Measurements from ENCODE around the gene CD99L2.

The CD99L2 gene

DNA sequence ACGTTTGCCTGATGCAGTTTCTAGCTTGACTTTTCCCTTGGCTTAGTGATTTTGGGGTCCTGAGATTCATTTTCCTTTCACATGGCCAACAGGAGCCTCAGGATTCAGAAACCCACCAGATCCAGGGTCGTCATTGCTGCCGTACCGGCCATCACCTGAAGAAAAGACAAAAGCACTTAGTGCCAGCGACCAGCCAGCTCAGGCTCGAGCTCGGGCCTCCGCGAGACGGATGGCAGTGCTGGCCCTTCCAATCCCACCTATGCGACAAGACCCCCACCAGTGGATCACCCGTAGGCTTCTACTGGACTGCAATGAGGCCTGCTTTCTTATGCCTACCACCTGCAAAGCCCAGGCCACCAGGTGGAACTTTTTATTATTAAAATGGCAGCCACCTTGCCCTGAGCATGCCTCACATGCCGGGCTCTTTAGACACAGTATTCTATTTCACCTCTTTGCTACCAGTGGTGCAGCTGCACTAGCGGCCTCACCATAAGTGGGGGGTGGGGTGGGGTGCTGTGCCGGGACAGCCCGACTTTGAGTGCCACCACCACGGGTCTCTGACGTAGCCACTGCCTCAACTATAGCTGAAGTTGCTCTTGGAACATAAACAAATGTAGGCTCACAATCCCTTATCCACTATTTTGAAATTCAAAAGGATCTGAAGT lies 121.0 kb downstream of the CD99L2 start:
- no peak for DNase-seq

DNA sequence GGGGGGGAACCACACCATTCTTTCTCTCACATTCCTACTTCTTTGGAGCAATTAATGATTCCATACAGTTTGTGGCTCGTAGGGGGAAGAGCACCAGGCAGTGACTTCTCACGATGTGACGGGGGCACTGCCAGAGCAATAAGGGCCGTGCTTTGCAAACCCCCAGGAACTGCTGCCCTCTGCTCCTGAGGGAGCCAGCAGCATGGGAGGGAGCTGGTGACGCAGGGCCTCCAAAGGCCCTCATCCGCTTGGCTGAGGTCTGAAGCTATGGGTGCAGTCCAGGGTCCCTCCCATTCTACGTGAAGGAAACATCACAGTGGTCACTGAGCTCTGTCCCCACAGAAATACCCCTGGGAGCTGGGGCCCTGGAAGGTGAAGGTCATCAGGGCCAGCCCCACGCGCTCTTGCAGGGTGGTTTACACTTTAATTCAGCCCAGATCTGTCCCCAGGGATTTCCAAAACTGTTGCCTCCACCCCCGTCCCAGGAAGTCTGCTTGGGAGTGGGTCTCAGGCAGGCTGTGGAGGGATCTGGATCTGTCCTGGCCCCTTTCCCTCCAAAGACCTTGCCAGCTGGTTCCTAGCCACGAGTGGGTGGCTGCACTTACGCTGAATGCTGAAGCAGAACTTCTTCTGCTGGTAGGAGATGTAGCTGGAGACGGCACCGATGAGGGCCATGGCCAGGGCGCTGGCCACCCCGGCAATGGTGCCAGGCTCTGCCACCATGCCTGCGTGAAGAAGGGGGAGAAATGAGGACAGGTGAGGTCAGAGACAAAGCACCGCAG lies 122.7 kb downstream of the CD99L2 start:
- DNase-seq: no peak

DNA sequence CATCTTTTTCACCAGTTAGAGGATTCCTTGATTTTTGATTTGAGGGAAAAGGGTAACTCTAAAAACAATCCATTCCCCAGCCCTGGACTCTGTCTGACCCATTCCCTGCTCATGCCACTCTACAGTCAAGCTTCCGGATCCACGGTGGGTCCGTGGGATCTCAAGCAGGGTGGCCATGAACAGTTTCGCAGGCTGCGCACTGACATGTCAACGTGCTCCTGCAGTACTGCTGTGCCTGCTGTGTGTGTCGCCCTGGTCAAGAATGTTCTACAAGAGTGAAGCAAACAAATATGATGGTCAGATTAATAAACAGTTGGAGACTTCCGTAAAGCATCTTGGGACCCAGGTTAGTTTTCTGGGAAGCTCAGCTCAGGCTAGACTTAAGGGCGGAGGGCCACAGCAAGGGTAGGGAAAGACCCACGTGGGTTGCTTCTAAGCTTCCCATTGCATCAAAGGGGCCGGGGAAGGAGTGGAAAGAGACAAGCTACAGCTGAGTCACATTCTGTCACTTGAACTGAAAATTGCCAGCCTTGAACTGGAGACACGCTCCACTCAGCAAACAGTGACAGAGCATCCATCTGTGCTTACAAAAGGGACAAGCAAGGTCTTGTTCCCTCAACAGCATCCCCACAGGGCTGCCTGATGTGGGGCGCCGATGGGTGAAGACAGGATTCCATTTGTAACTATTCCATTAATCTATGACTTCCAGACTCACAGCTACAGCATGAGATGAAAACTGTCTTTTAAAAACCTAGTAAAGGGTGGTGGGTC lies 123.5 kb downstream of the CD99L2 start:
- no peak for DNase-seq

DNA sequence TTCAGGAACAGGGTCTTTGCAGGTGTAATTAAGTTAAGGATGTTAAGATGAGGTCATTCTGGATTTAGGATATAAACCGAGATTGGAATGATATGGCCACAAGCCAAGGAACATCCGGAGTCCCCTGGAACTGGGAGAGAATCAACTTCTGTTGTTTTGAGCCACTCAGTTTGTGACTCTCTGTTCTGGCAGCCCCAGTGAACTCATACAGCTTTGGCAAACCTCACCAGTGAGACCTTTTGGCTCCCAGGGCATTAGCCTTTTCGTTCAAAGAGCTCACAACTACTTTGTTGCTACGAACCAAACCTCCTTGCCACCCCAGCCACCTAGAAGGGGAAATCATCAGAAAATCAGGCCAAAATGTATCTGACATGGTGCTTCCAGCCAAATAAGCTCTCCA lies 124.8 kb downstream of the CD99L2 start:
- no peak for DNase-seq

DNA sequence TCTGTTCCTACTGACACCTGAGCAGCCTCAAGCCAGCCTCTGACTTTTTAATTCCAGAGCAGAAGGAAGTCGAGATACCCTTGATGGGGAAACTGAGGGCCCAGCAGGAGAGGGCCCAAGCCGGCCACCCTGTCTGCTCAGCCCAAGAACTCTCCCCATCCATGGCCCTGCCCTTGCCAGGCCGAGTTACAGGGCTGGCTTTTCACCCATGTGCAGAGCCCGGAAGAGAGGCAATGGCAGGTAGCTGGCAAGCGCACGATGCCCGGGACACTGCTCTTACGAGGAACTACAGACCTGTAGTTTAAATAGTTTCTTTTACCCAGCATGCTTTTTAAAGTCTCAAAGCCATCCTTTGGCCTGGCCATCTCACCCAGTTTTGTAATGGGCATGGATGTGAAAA lies 125.4 kb downstream of the CD99L2 start:
- no peak for DNase-seq

DNA sequence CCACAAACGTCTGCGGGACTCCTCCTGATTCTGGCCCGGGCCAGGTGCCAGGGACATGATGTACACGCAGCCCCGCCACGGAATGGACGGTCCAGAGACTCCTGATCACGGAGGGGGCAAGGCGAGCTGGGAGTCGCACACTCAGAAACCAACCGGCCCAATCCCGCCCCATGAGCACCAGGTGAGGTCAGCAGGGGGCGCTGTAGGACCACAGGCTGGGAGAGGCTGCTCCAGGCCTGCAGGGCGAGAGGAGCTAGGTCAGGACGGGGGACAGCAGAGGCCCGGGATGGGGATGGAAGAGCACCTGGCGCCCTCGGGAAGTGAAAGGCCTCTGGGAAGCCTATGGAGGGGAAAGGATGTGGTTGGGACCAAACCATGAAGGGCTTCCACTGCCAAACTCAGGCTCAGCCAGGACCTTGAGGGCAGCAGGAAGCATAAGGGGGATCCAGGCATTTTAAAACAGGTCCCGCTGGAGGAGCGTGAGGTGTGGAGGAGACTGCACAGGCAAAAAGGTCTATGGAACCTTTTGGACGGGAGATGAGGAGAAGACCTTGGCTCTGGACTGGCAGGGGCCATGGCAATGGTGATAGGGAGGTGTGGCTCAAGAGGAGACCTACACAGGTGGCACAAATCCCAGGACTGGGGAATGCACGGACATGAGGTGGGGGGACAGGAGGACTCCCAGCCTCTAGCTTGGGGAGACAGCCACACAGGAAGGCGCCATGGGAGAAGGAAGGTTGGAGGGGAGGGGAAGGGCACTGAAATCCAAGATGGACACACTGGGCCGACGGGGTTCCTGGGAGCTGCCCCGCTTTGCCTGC lies 126.1 kb downstream of the CD99L2 start:
- DNase-seq: peak; percentile 65

DNA sequence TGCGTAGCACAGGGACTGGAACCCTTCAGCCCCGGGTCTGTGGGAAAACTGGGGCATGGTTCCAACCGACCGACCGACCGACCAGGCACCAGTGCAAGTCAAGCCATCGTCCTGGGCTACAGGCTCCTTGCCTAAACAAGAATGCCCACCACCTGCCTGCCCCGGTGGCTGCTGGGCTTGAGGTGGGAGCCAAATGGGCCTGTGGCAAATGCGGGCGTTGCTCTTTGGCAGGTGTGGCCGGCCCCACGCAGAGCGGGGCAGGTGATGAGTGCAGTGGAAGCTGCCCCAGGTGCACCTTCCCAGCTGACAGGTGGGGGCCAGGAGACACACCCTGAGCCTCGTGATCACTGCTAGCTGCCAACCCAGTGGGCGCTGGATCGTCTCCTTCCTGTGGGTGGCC lies 127.4 kb downstream of the CD99L2 start:
- no peak for DNase-seq

DNA sequence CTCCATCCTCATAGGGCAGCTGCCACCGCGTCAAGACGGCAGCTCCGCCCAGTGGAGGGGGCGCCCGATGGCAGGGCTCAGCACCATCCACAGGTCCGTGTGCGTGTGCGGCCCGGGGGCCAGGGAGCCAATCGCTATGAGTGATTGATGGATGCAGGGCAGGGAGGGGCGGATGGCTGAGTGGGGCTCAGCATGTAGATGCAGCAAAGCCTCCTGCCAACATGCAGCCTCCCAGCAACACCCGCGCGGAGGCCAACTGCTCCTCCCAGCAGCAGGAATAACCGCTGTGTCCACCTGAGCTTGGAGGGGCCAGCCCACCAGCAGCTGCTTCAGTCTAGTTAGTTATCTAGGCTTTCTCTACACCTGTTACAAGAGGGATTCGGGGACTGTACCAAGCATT lies 127.8 kb downstream of the CD99L2 start:
- no peak for DNase-seq

DNA sequence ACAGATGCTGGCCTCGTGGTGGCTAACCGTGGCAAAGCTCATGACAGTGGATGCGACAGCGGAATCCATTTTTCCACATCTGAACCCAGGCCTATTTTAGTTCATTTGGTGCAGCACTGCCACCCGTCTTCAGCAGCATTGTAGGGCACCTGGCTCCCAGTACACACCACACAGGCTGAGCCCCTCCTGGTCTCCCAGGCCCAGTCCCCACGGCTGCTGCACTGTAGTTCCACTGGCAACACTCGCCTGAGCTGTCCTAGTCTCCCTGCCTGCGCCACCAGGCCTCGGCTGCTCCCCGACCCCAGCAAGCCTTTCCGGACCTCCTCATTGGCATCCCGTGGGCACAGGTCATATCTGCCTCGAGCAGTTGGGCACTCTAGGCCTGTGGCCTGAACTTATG lies 129.1 kb downstream of the CD99L2 start:
- no peak for DNase-seq

DNA sequence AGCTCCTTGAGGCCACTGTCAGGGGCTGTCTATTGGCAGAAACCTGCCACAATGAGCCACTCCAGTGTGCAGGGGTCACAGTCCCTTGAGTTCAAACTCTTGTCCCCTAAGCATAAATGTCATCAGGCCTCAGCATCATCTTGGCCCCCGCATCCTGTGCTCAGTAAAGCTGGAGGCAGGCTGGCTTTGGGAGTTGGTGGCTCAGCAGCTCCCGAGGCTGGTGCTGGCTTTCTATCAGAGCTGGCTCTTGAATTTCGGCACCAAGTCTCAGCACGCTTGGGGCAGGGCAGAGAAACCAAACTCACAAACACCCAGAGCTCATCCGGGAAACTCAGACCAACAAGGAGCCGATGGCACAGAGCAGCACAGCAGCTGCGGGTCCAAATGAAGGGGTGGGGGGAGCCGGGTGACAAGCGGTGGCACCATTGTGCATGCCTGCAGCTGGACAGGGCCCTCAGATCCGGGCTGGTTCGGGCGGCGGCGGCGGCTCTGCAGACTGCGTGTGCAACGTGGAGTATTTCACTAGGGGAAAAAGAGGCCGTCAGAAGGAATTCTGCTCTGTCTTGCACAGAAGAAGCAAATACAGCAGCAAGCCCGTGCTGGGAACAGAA lies 129.8 kb downstream of the CD99L2 start:
- DNase-seq: no peak

DNA sequence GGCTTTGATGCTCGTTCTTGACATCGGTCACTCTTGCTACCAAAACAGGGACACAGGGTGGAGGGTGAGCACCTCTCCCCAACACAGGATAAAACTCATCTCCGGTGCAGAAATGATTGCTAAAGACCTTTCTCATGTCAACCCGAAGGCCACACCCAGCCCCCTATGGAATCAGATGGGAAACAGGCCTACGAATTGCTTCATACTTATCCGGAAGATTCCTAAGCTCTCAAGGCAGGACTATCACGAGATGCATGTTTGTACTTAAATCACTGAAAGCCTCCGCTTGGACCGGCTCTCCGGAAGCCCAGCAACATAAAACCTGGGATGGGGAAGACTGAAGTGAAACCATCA lies 130.4 kb downstream of the CD99L2 start:
- no peak for DNase-seq

DNA sequence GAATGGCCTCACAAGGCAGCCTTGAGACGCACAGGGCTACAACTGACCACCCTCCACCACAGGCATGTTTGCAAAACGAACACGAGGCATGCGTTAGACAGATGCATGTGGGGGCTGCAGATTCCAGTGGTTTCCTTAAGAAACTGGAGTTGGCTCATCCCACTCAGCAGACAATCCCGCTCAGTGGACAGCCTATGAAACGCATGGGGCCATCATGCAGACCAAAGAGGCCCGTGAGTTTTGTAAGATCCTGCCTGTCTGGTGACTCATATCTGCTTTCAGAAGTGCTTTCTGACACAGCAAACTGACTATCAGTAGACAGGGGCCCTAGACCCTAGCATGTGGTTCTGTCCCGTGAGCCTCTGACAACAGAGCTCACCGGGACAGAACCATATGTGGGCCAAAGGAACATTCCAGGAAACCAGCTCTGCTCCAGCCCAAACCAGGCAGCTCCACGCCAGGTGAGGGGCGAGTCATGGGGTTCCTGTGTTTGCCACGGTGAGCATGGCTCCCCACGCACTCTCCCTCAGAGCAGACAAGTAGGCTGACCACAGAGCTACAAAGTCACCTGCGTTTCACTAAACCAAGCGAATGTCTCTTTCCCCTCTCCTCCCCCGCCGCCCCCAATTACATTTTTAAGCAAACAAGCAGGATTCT lies 130.9 kb downstream of the CD99L2 start:
- DNase-seq: no peak

DNA sequence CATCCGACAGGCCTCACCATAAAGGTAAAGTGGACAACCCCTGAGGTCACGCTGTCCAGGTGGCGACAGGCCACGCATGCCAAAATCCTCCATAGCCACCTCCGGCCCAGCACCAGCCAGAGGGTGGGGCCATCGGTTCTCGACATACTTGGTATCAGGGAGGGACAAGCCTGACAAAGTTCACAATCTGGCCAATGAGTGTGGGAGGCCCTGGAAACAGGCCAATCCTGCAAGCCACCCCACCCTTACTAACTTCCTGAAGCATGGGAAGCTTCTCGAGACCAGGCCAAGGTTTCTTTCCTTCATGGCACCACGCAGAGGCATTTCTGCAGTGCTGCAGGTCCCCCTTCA lies 131.4 kb downstream of the CD99L2 start:
- DNase-seq: no peak

DNA sequence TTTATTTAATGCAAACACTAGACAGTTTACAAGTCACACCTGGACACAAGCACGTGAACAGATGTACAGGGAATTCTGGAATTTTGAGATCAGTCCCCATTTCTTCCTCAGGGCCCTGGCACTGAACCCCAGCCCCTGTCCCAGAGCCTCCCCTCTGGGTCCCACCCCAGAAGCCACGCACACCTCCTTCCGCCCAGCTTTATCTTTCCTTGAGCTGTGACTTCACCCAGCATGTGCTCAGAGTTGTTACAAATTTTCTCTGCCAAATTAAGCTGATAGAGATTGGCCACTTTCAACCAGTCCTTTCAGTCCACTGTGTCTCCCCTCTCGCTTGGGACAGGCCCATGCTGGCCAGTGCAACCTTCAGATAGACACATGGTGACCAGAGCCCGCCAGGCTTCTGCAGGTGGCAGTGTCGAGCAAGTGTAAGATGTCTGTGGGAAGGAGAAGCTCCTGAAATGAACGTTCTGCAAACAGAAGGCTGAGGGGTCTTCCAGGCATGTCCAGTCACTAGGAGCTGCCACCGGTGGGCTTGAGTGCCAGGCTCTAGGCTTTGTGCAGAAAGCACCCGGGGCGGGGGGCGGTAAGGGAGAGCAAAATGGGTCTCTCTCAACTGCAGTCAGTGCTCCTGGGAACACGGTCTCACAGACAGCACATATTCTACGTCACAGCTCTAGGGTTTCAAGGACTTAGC lies 132.0 kb downstream of the CD99L2 start:
- DNase-seq: no peak

DNA sequence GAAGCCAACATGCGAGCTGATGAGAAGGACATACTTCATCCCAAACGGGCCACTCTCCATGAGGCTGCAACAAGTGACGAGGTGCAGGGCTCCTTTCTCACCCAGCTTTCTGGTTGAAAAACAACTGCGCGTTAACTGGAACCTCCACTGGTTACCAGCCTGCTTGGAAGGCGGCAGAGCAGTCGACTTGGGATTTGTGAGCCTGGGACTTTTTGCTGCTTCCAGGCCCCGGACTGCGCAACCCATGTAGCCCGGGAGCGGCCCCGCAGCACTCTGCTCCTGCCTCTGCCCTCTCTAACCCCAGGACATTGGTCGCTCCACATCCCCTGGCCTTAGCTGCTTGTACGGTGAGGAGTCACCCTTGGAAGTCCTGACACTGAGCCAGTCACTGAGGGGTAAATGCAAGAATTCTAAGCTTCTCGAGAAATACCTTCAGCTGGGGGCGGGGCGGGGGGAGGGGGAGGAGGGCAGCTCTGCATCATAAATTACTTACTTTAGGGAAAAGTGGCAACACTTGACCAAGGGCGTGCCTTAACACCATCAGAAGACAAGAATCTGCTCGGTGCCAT lies 132.6 kb downstream of the CD99L2 start:
- DNase-seq: no peak

DNA sequence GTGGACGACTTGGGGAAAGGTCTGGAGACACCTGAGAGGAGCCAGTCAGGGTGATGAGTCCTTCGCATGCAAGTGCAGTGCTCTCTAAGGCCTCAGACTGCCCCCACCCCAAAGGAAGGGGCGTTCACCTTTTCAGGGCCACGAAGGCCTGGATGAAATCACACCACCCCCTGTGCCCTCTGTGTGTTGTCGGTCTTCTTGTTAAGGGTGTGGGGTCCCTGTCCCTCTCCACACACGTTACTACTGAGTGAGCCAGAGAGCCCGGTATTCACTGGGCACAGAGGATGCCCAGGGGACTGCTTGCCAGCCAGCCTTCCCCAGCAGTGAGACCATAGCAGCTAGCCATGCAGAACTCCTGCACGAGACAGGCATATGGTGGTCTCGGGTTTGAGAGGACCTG lies 133.2 kb downstream of the CD99L2 start:
- no peak for DNase-seq

DNA sequence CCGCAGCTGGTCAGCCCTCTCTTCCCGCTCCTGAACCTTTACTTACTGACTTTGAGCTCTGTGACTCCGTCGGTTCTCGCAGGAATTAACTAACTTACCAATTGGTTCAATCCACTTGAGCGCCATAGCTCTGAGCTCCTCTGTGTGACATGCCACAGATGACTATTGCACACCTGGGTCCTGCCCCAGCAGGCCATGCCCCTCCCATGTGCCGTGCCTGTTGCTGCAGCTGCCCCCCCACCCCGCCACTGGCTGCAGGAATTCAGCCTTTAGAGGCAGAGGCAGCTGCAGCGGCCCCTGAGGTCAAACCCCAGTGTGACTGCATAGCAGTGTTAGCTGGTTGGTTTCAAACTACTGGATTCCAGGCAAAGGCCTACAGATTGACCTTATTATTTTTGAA lies 134.7 kb downstream of the CD99L2 start:
- no peak for DNase-seq

DNA sequence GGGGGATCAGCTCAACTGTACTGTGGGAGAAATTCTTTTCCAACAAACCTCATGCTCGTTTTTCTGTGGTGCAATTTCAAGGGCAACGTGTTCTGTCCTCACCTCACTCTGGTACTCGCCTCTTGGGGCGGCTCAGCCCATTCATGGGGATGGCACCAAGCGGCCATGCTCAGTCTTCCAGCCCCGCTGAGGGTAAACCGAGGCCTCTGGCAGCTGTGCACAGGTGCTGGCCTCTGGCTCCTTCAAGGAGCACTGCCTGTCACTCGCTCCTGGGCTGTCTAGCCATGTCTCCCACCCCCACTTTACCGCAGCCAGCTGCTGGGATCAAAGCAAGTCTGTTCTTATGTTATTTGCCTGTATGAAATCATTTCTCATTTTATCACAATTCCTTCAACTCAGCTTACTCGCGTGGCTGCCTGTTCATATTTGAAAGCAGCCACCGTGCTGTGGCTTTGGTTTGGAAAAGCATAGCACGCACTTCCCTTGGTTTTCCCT lies 135.1 kb downstream of the CD99L2 start:
- no peak for DNase-seq

DNA sequence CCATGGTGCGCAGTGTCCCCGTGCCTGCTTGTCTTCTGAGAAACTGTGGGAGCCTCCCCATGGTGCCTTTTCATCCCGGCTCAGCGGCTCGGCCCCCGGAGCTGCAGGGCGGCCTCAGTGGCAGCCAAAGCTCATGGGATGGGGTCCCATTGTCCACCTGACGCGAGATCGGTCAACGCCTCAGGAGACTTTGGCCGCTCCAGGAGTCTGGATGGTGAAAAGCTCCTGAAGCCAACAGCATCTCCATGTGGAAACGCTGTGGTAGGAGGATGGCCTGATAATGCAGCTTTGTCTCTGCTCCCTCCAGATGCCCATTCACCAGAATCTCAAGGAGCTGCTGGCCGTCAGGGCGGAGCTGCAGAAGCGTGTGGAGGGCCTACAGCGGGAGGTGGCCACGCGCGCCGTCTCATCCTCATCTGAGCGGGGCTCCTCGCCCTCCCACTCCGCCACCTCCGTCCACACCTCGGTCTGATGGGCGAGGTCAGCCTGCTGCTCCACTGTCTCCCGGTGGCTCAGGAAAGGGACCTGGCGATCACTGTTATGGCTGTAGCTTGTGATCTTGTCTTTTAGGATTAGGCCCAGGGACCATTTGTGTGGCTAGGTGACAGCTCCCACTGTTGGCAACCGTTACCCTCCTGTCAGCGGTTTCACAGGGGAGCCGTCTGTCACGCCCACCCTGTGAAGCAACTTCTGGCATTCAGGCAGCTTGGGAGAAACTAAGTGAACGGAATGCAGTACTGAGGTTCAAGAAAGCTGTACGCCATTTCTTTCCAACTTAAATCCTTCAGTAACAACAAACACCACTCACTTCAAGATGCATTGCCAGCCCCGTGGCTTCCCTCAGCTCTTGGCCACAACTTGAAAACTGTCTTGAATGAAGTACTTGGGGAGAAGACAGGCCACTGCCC lies 136.0 kb downstream of the CD99L2 start:
- DNase-seq: no peak

DNA sequence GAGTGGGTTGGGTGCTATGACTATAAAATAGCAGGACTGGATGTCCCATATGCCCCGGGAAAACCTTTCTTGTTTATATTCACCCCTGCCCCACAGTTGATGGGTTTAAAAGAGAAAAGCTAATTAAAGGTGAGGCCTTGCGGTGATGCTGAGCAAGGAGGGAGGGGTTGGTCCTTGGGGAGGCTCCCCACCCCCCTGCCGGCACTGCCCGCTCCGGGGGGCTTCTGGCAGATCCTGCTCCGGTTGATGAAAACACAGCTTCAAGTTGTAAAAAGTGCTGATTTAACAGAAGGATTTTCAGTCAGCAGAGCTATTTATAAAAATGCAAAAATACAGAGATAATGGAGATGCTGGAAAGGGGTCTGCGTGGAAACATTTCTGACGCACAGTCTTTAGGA lies 136.7 kb downstream of the CD99L2 start:
- DNase-seq: no peak
